IMR-90 (cell line): Measurements from ENCODE around the gene DAZL. TPM values are rescaled to one million over a fixed set of nuclear protein-coding genes. Genes with fewer than 3 reads are reported as not detected.

ENCODE experiments used
- ATAC-seq: fragments of 200-7000 bp; cut with Tn5 transposase; 2 replicates; pipeline ENCODE4 v1.9.1; 2020; ENCODE audit warnings: low read depth, mild to moderate bottlenecking, moderate library complexity
- BruUV-seq: library from RNA; stranded (reverse); fragments of 400-500 nt; replicated peaks from 2 replicates; lab custom pipeline; 2021; lab: Mats Ljungman, UMichigan
- CTCF ChIA-PET: fragments of 300-600 bp; formaldehyde crosslinking; extraction: SDS; loops from one replicate; lab custom pipeline; 2021; ENCODE audit warnings: antibody characterized with exemption; lab: Yijun Ruan, JAX
- POLR2A ChIA-PET: fragments of 300-600 bp; sonication (Branson Sonifier 250); formaldehyde crosslinking; loops from one replicate; lab custom pipeline; 2022; ENCODE audit warnings: antibody characterized with exemption; ENCODE audit not compliant: unreplicated experiment; lab: Charles Lee
- DNase-seq: peaks from one replicate; pipeline ENCODE4 v3.0.0; 2013
- H2AFZ ChIP-seq: replicated peaks from 2 replicates; pipeline ENCODE3; 2013; ENCODE audit warnings: low read length, mild to moderate bottlenecking; ENCODE audit not compliant: poor library complexity
- H2AK5ac ChIP-seq: 2 replicates; pipeline ENCODE4 v1.6.1; 2013; ENCODE audit warnings: low read depth, low read length, inconsistent platforms
- H2AK9ac ChIP-seq: replicated peaks from 2 replicates; pipeline ENCODE3; 2013; ENCODE audit warnings: mild to moderate bottlenecking, low read depth, low read length, moderate library complexity; ENCODE audit not compliant: poor library complexity
- H2BK120ac ChIP-seq: 2 replicates; pipeline ENCODE4 v1.6.1; 2013; ENCODE audit warnings: low read depth, low read length, inconsistent platforms
- H2BK15ac ChIP-seq: 3 replicates; pipeline ENCODE4 v1.6.1; 2013; ENCODE audit warnings: low read depth, low read length, inconsistent platforms
- H2BK20ac ChIP-seq: 2 replicates; pipeline ENCODE4 v1.6.1; 2013; ENCODE audit warnings: low read depth, mild to moderate bottlenecking, inconsistent platforms, low read length, moderate library complexity
- H2BK5ac ChIP-seq: 2 replicates; pipeline ENCODE4 v1.6.1; 2013; ENCODE audit warnings: mild to moderate bottlenecking, low read depth, low read length, inconsistent platforms; ENCODE audit not compliant: poor library complexity, severe bottlenecking
- H3K14ac ChIP-seq: replicated peaks from 2 replicates; pipeline ENCODE4 v1.6.1; 2013; ENCODE audit warnings: low read depth, low read length, inconsistent platforms
- H3K18ac ChIP-seq: 2 replicates; pipeline ENCODE4 v1.6.1; 2013; ENCODE audit warnings: low read depth, low read length, control low read depth
- H3K23ac ChIP-seq: 2 replicates; pipeline ENCODE4 v1.6.1; 2013; ENCODE audit warnings: low read depth, low read length, inconsistent platforms
- H3K27ac ChIP-seq: 2 replicates; pipeline ENCODE4 v1.5.1; 2013; ENCODE audit warnings: mild to moderate bottlenecking, control low read depth, low read length; ENCODE audit not compliant: insufficient read depth
- H3K27me3 ChIP-seq: 2 replicates; pipeline ENCODE4 v1.6.1; 2013; ENCODE audit warnings: low read length; ENCODE audit not compliant: control insufficient read depth, insufficient read depth
- H3K36me3 ChIP-seq: 2 replicates; pipeline ENCODE4 v1.6.1; 2013; ENCODE audit warnings: low read length, mixed read lengths; ENCODE audit not compliant: control insufficient read depth, insufficient read depth
- H3K4ac ChIP-seq: 2 replicates; pipeline ENCODE4 v1.6.1; 2013; ENCODE audit warnings: low read depth, low read length, inconsistent platforms
- H3K4me1 ChIP-seq: 2 replicates; pipeline ENCODE4 v1.6.1; 2013; ENCODE audit warnings: low read length, mixed read lengths; ENCODE audit not compliant: control insufficient read depth, insufficient read depth
- H3K4me2 ChIP-seq: 2 replicates; pipeline ENCODE4 v1.6.1; 2013; ENCODE audit warnings: low read depth, mild to moderate bottlenecking, control low read depth, low read length, moderate library complexity
- H3K4me3 ChIP-seq: 2 replicates; pipeline ENCODE4 v1.5.1; 2013; ENCODE audit warnings: low read depth, mild to moderate bottlenecking, control low read depth, low read length, moderate library complexity; ENCODE audit not compliant: insufficient read depth
- H3K56ac ChIP-seq: 2 replicates; pipeline ENCODE4 v1.6.1; 2013; ENCODE audit warnings: low read length, inconsistent platforms; ENCODE audit not compliant: insufficient read depth; ENCODE audit errors: extremely low read depth
- H3K79me1 ChIP-seq, 2 experiments: 2 replicates each; pipeline ENCODE4 v1.6.1; 2013; ENCODE audit warnings: low read length in 2 of 2, inconsistent platforms in 1 of 2, low read depth in 1 of 2
- H3K9ac ChIP-seq: 2 replicates; pipeline ENCODE4 v1.6.1; 2013; ENCODE audit warnings: low read depth, low read length, control low read depth
- H3K9me1 ChIP-seq: 2 replicates; pipeline ENCODE4 v1.6.1; 2013; ENCODE audit warnings: low read length, inconsistent platforms; ENCODE audit not compliant: insufficient read depth
- H3K9me3 ChIP-seq: 2 replicates; pipeline ENCODE4 v1.6.1; 2013; ENCODE audit warnings: low read length; ENCODE audit not compliant: control insufficient read depth, insufficient read depth
- H4K20me1 ChIP-seq: 2 replicates; pipeline ENCODE4 v1.6.1; 2013; ENCODE audit warnings: low read length, inconsistent platforms; ENCODE audit not compliant: insufficient read depth
- H4K5ac ChIP-seq: 2 replicates; pipeline ENCODE4 v1.6.1; 2013; ENCODE audit warnings: mild to moderate bottlenecking, low read depth, low read length, control low read depth
- H4K8ac ChIP-seq, 2 experiments: 2 replicates each; pipeline ENCODE4 v1.6.1; 2013; ENCODE audit warnings: low read depth in 2 of 2, low read length in 2 of 2, control low read depth in 1 of 2, inconsistent platforms in 1 of 2
- H4K91ac ChIP-seq: 2 replicates; pipeline ENCODE4 v1.6.1; 2013; ENCODE audit warnings: low read depth, low read length, inconsistent platforms; ENCODE audit not compliant: insufficient read depth
- CEBPB ChIP-seq: IDR thresholded peaks from 2 replicates; pipeline ENCODE4 v1.6.1; 2012; ENCODE audit warnings: low read depth, low read length, improper control_type of control experiment
- CTCF ChIP-seq: conservative IDR thresholded peaks from 2 replicates; pipeline ENCODE4 v1.5.1; 2012; ENCODE audit warnings: mild to moderate bottlenecking, low read depth, low read length, improper control_type of control experiment
- WGBS, 2 experiments: methylation state at CpG; one replicate each; pipeline versions ENCODE4 v1.1.5 to v1.1.7; 2013; ENCODE audit warnings: missing lambda C conversion rate in 2 of 2; ENCODE audit not compliant: insufficient read length in 1 of 2; ENCODE audit errors: extremely low coverage in 2 of 2; 5-methylcytosine and 5-hydroxymethylcytosine counted together
- dilution Hi-C: fragments of 300-500 bp; cut with HindIII; formaldehyde crosslinking; loops from one replicate; pipeline ENCODE4 v1.14.3; 2018; ENCODE audit warnings: low sequenced_read_pairs; ENCODE audit not compliant: unreplicated experiment
- in situ Hi-C: fragments of 300-500 bp; cut with MboI; formaldehyde crosslinking; loops from 3 replicates; pipeline ENCODE4 v1.14.3; 2019; ENCODE audit warnings: low sequenced_read_pairs, inconsistent platforms, mixed read lengths
- intact Hi-C: fragments of 100-400 bp; cut with micrococcal nuclease; formaldehyde crosslinking; loops from 2 replicates; pipeline ENCODE4 v1.10.0; 2022
- polyA plus RNA-seq, 3 experiments: library from polyadenylated mRNA; depleted of rRNA; stranded (reverse); fragments of >200 nt; gene quantifications; 2 replicates each; pipeline ENCODE4 v1.2.3, GENCODE V29; 2012; ENCODE audit warnings: low replicate concordance in 1 of 3
- total RNA-seq: library from RNA; depleted of rRNA; stranded (reverse); fragments of >200 nt; gene quantifications from 2 replicates; pipeline ENCODE4 v1.2.3, GENCODE V29; 2012

The DAZL gene
- total and polyA plus RNA-seq, 2 of the 4 experiments (the other 2 are of a cell fraction): not detected

- no peak overlapping the region for H4K5ac ChIP-seq
- no peak overlapping the region for H3K9ac ChIP-seq
- H2AK5ac ChIP-seq: no peak overlapping the region
- no peak overlapping the region for H3K14ac ChIP-seq
- H3K9me1 ChIP-seq: no peaks in the 10 kb centered on the region
- H3K4me1 ChIP-seq: no peaks in the 10 kb centered on the region
- H3K36me3 ChIP-seq: no peaks in the 10 kb centered on the region
- POLR2A ChIA-PET: no interaction called here
- H4K91ac ChIP-seq: no peak overlapping the region
- H3K56ac ChIP-seq: no peak overlapping the region
- H4K8ac ChIP-seq: no peak overlapping the region
- no peak overlapping the region for H3K18ac ChIP-seq
- H3K4me2 ChIP-seq: no peak overlapping the region
- DNase-seq (no peak), ATAC-seq (no peak)
- H2AFZ ChIP-seq: no peak overlapping the region
- H3K4ac ChIP-seq: no peak overlapping the region
- no peak overlapping the region for H3K27ac ChIP-seq
- no peak overlapping the region for H2BK120ac ChIP-seq
- dilution Hi-C loops: no loop called here
- H3K27me3 ChIP-seq: no peaks in the 10 kb centered on the region; the same call in none of the 2 replicates
- no peak overlapping the region for H2AK9ac ChIP-seq
- no peak overlapping the region for H3K23ac ChIP-seq
- no peak overlapping the region for H3K4me3 ChIP-seq
- 0% methylated on average over 1 of the region's 3 CpGs; no CpG with 5 or more reads in 1 of the 2 experiments for WGBS, 2 experiments
- no peaks in the 10 kb centered on the region for H4K20me1 ChIP-seq
- H3K79me1 ChIP-seq: no peaks in the 10 kb centered on the region
- in situ Hi-C loops: no loop called here
- BruUV-seq: no TSS peak
- CTCF ChIA-PET: no interaction called here
- TF ChIP-seq CEBPB: no peak
- no peak for TF ChIP-seq CTCF
- no peak overlapping the region for H2BK15ac ChIP-seq
- no peak overlapping the region for H2BK20ac ChIP-seq
- H3K9me3 ChIP-seq: no peaks in the 10 kb centered on the region
- no peak overlapping the region for H2BK5ac ChIP-seq
- intact Hi-C loops: no loop called here
Observed at GRCh38 chr3:16633948-16634347, 28.7 kb upstream of the DAZL start.
